Psoas muscle (tissue), 8 donors: ENCODE results near the gene CD5L. TPM values are rescaled to one million over a fixed set of nuclear protein-coding genes. Genes with fewer than 3 reads are reported as not detected.

ENCODE experiments used
- ATAC-seq, 4 donors: fragments of 200-7000 bp; cut with Tn5 transposase; one replicate each; pipeline ENCODE4 v1.9.1; 2020; ENCODE audit warnings: moderate library complexity in 3 of 4, mild to moderate bottlenecking in 2 of 4
- DNase-seq, 2 donors: peaks; one replicate each; pipeline ENCODE4 v3.0.0-alpha.2; 2020
- H3K27ac ChIP-seq: fragments of 200-600 bp; one replicate; pipeline ENCODE4 v1.8.0; 2022
- H3K27me3 ChIP-seq, 3 donors: fragments of 200-600 bp in 1 of 3; one replicate each; pipeline versions ENCODE4 v1.6.1 to v1.8.0; 2013 to 2022; ENCODE audit warnings: low read length in 2 of 3, mild to moderate bottlenecking in 2 of 3, moderate library complexity in 1 of 3; ENCODE audit not compliant: insufficient read depth in 3 of 3
- H3K36me3 ChIP-seq, 2 donors: fragments of 200-600 bp in 1 of 2; one replicate each; pipeline versions ENCODE4 v1.6.1 to v1.8.0; 2013 to 2022; ENCODE audit warnings: low read depth in 1 of 2, mild to moderate bottlenecking in 1 of 2, moderate library complexity in 1 of 2; ENCODE audit not compliant: insufficient read depth in 1 of 2
- H3K4me1 ChIP-seq: fragments of 200-600 bp; one replicate; pipeline ENCODE4 v1.8.0; 2022
- H3K4me3 ChIP-seq: fragments of 200-600 bp; one replicate; pipeline ENCODE4 v1.8.0; 2022; ENCODE audit warnings: mild to moderate bottlenecking
- H3K9me3 ChIP-seq: fragments of 200-600 bp; one replicate; pipeline ENCODE4 v1.8.0; 2022
- CTCF ChIP-seq: fragments of 200-600 bp; IDR thresholded peaks from one replicate; pipeline ENCODE4 v1.8.0; 2022; ENCODE audit warnings: antibody characterized with exemption
- WGBS, 3 donors: extraction: QIAGEN DNeasy Blood & Tissue Kit; methylation state at CpG; one replicate each; pipeline versions ENCODE4 v1.1.6 to v1.1.7; 2013; 5-methylcytosine and 5-hydroxymethylcytosine counted together
- intact Hi-C, 2 donors: fragments of 100-400 bp; cut with DNase I; formaldehyde crosslinking; loops; one replicate each; pipeline versions ENCODE4 v1.11.0 to v1.14.2; 2022
- polyA plus RNA-seq, 3 donors: library from polyadenylated mRNA; stranded (reverse); fragments of 200-250 nt; gene quantifications; one replicate each; pipeline ENCODE4 v1.2.3, GENCODE V29; 2013
- total RNA-seq, 4 donors: library from RNA; stranded (reverse); fragmentation: NEBNext Ultra II Directional in 2 of 4; extraction: Animal tissue kit (Norgen Biotek cat#: 25700) in 2 of 4; gene quantifications; one replicate each; pipeline versions ENCODE4 v1.2.1 to v1.2.4, GENCODE V29; 2021 to 2023
- donor health status: healthy with polysubstance abuse.
- donor health status: DM: no; HTN: no; CAD: no; lungs with moderate emphysema.
- donor health status: Bipolar disorder and iron deficiency.
- donor health status: healthy.
- donor health status: DM: yes; HTN: yes; CAD: no.
- donor health status: DM: no; HTN: no; CAD: no.
- donor health status: DM: no; HTN: no; CAD: no.
- donor health status: DM: yes; HTN: yes; CAD: no.

CD5L gene
- total and polyA plus RNA-seq, 7 donors = 0.09 to 1.1 (median 0.20) TPM; not detected in 4

DNA sequence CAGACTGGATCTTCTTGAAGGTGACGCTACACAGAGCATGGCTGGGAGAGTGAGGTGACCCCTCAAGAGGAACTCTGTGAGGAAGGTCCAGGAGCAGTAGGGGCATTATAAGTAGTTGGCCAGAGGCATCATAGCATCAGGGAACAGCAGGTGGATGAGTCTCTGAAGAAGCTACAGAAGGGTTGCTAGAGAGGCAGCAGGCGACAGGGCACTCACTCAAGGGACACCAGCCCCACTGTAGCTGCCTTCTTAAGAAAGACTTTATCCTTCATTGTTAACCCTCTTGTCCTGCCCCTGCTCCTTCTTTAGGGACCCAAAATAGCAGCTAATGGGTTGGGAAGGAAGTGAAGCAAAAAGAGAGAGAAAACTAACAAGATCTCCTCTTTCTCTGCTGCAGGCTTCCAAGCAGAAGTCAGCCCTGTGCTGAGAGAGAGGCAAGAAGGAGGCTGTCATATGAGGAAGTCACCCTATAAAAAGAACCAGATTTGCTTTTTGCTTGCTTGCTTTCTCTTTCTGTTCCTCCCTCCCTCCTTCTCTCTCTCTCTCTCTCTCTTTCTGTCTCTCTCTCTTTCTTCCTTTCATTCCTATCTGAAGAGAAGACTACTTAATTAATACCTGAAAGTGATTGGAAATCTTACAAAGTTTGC lies 7.7 kb upstream of the CD5L start:
- TF ChIP-seq CTCF = no peak
- no peaks in the 10 kb centered on the region for H3K9me3 ChIP-seq
- no peak overlapping the region for H3K27ac ChIP-seq
- WGBS, 3 donors = 82 to 100% (median 93%) methylated on average over 2 of the region's 2 CpGs
- ATAC-seq = no peak
- no peaks in the 10 kb centered on the region for H3K4me1 ChIP-seq
- intact Hi-C loops = no loop called here
- no peak for DNase-seq
- H3K27me3 ChIP-seq = no peaks in the 10 kb centered on the region
- H3K36me3 ChIP-seq = no peaks in the 10 kb centered on the region
- no peak overlapping the region for H3K4me3 ChIP-seq

DNA sequence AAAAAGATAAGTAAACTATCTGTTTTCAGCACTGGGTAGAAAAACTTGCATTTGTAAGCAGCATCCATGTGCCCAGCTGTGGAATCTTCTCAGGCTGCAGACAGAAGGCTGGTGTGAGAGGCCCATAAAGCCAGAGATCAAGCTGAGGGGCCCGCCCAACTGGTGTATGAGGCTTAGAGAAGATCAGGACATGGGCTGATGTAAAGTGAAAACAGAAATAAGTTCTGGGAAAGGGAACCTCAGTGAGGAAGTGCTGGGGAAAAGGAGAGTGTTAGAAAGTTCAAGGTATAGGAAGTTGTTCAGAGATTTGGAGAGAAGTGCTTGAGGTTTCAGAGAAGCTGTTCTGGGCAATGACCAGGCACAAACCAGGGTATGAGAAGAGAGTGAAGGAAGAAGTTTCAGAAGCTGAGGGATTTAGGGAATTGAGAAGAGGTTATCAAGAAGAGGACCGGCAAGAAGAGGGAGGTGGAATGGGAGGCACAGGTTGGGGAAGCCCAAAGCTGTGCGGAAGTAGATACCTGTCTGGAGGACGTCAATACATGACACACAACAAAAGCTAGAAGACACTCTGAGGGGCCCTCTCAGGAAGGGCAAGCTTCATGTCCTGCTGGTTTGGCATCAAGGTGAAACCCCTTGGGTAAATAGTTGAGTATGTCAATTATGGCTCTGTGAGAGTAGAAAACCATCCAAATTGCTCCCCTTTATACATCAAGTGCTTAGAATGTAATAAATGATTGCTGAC lies 2.7 kb upstream of the CD5L start:
- Histone ChIP-seq H3K4me1 (no peaks in the 10 kb centered on the region), H3K9me3 (no peaks in the 10 kb centered on the region), H3K36me3 (no peaks in the 10 kb centered on the region), H3K27ac (no peak overlapping the region), H3K4me3 (no peak overlapping the region), H3K27me3 (no peaks in the 10 kb centered on the region)
- 71 to 84% (median 74%) methylated on average over 4 of the region's 4 CpGs for WGBS, 3 donors
- intact Hi-C loops = no loop called here
- TF ChIP-seq CTCF = no peak
- DNase-seq (no peak), ATAC-seq (no peak)

- H3K27ac ChIP-seq = no peak overlapping the region
Measured at GRCh38 chr1:157842939-157843338, 1.3 kb upstream of the CD5L start.

DNA sequence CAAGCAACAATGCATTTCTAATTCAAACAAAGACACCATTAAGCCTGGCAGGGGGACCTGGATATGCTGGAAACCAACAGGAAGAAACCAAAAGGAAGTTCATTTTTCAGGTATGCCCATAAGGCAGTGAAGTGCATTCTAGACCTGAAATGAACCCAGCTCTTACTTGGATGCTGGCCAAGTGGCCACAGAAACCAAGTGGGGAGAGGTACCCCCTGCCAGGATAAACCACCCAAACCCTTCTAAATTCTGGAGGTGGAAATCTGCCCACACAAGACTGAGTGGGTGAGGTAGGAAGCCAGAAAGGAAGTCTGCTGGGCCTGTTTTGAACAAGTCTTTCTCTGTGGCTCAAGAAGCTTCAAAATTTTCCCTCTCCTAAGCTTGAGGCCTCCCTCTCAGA lies 2.6 kb downstream of the CD5L start:
- Histone ChIP-seq H3K27ac (no peak overlapping the region), H3K27me3 (no peaks in the 10 kb centered on the region), H3K4me1 (no peaks in the 10 kb centered on the region), H3K4me3 (no peak overlapping the region), H3K9me3 (no peaks in the 10 kb centered on the region), H3K36me3 (no peaks in the 10 kb centered on the region)
- ATAC-seq = no peak
- intact Hi-C loops = no loop called here
- DNase-seq = no peak
- TF ChIP-seq CTCF = no peak

More at GRCh38 chr1:157842939-157843338, 1.3 kb upstream of the CD5L start:
- TF ChIP-seq CTCF = no peak
- DNase-seq = no peak
- intact Hi-C loops = no loop called here
- 75 to 79% (median 79%) methylated on average over 1 of the region's 1 CpG for WGBS, 3 donors
- ATAC-seq = no peak
- Histone ChIP-seq H3K9me3 (no peaks in the 10 kb centered on the region), H3K4me1 (no peaks in the 10 kb centered on the region), H3K27me3 (no peaks in the 10 kb centered on the region), H3K36me3 (no peaks in the 10 kb centered on the region), H3K4me3 (no peak overlapping the region)
